WTC11 (cell line): ENCODE results near the gene SPINK6.

Experiments used
- CREB1 ChIP-seq: sonication (generic); formaldehyde crosslinking; IDR thresholded peaks from 2 replicates; pipeline ENCODE4 v1.8.0; 2023; ENCODE audit warnings: mild to moderate bottlenecking, missing genetic modification reagents
- CTCF ChIP-seq: fragments of 200-600 bp; IDR thresholded peaks from 2 replicates; pipeline ENCODE4 v1.8.0; 2022; ENCODE audit warnings: antibody characterized with exemption
- JUN ChIP-seq: sonication (generic); formaldehyde crosslinking; IDR thresholded peaks from 2 replicates; pipeline ENCODE4 v1.8.0; 2023; ENCODE audit warnings: mild to moderate bottlenecking, missing genetic modification reagents
- MAX ChIP-seq: sonication (generic); formaldehyde crosslinking; IDR thresholded peaks from 2 replicates; pipeline ENCODE4 v1.8.0; 2022; ENCODE audit warnings: mild to moderate bottlenecking, missing genetic modification reagents
- NR3C1 ChIP-seq: sonication (generic); formaldehyde crosslinking; conservative IDR thresholded peaks from 2 replicates; pipeline ENCODE4 v1.8.1; 2023; ENCODE audit warnings: low read depth, mild to moderate bottlenecking, missing genetic modification reagents
- SMAD3 ChIP-seq: sonication (generic); formaldehyde crosslinking; IDR thresholded peaks from 2 replicates; pipeline ENCODE4 v1.8.0; 2022; ENCODE audit warnings: missing genetic modification reagents, mild to moderate bottlenecking, borderline replicate concordance
- TEAD4 ChIP-seq: sonication (generic); formaldehyde crosslinking; IDR thresholded peaks from 2 replicates; pipeline ENCODE4 v1.8.0; 2022; ENCODE audit warnings: mild to moderate bottlenecking, missing genetic modification reagents
- ZNF138 ChIP-seq: sonication (generic); formaldehyde crosslinking; conservative IDR thresholded peaks from 2 replicates; pipeline ENCODE4 v1.8.1; 2022; ENCODE audit warnings: mild to moderate bottlenecking, moderate library complexity, missing genetic modification reagents
- ZNF396 ChIP-seq: fragments of 250-450 bp; sonication (Bioruptor Pico); IDR thresholded peaks from 2 replicates; pipeline ENCODE4 v1.8.0; 2021; ENCODE audit warnings: mild to moderate bottlenecking, moderate library complexity, borderline replicate concordance
- ZNF425 ChIP-seq: fragments of 250-450 bp; sonication (Bioruptor Pico); conservative IDR thresholded peaks from 2 replicates; pipeline ENCODE4 v1.9.0; 2021; ENCODE audit warnings: mild to moderate bottlenecking
- ZNF512 ChIP-seq: sonication (generic); formaldehyde crosslinking; IDR thresholded peaks from 2 replicates; pipeline ENCODE4 v1.8.1; 2022; ENCODE audit warnings: missing genetic modification reagents, borderline replicate concordance
- TF ChIP-seq, protein P1 (sequence below): sonication (generic); formaldehyde crosslinking; IDR thresholded peaks from 2 replicates; pipeline ENCODE4 v1.8.0; 2022; ENCODE audit warnings: mild to moderate bottlenecking, missing genetic modification reagents

- TF ChIP-seq ZNF425 (CRISPR knock-in tag): no peak
- TF ChIP-seq TEAD4 (CRISPR knock-in tag): no peak
- no peak for TF ChIP-seq SMAD3 (CRISPR knock-in tag)
- TF ChIP-seq CTCF: no peak
- no peak for TF ChIP-seq NR3C1 (CRISPR knock-in tag)
- TF ChIP-seq, protein P1, sequence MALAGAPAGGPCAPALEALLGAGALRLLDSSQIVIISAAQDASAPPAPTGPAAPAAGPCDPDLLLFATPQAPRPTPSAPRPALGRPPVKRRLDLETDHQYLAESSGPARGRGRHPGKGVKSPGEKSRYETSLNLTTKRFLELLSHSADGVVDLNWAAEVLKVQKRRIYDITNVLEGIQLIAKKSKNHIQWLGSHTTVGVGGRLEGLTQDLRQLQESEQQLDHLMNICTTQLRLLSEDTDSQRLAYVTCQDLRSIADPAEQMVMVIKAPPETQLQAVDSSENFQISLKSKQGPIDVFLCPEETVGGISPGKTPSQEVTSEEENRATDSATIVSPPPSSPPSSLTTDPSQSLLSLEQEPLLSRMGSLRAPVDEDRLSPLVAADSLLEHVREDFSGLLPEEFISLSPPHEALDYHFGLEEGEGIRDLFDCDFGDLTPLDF (CRISPR knock-in tag): no peak
- no peak for TF ChIP-seq ZNF396 (CRISPR knock-in tag)
- TF ChIP-seq ZNF138: no peak
- no peak for TF ChIP-seq MAX (CRISPR knock-in tag)
- no peak for TF ChIP-seq JUN (CRISPR knock-in tag)
- no peak for TF ChIP-seq CREB1
- no peak for TF ChIP-seq ZNF512 (CRISPR knock-in tag)
Measured at GRCh38 chr5:148168246-148168645, 34.6 kb upstream of the SPINK6 start, which contains the start of gene SPINK14.
